ENCODE data around the gene MEIS2.

MEIS2 gene

GRCh38 chr15:37097144-37097919 lies 3.0 kb downstream of the MEIS2 start:
- no peak for DNase-seq

- no peak for DNase-seq
Observed at GRCh38 chr15:37096558-37097143, 3.7 kb downstream of the MEIS2 start.

GRCh38 chr15:37095770-37096557 lies 4.4 kb downstream of the MEIS2 start:
- no peak for DNase-seq

GRCh38 chr15:37094915-37095711 lies 5.2 kb downstream of the MEIS2 start:
- DNase-seq: no peak

GRCh38 chr15:37094333-37094914 lies 5.9 kb downstream of the MEIS2 start:
- DNase-seq: no peak

- no peak for DNase-seq
Observed at GRCh38 chr15:37093480-37094332, 6.6 kb downstream of the MEIS2 start.

GRCh38 chr15:37090543-37091175 lies 9.7 kb downstream of the MEIS2 start:
- DNase-seq: no peak

- no peak for DNase-seq
Observed at GRCh38 chr15:37088436-37088835, 11.9 kb downstream of the MEIS2 start.

GRCh38 chr15:37087131-37087588 lies 13.2 kb downstream of the MEIS2 start:
- DNase-seq: no peak

- no peak for DNase-seq
Observed at GRCh38 chr15:37086521-37086920, 13.8 kb downstream of the MEIS2 start.

- DNase-seq: no peak
Observed at GRCh38 chr15:37086120-37086519, 14.2 kb downstream of the MEIS2 start.

GRCh38 chr15:37084602-37085001 lies 15.7 kb downstream of the MEIS2 start:
- DNase-seq: no peak

GRCh38 chr15:37083610-37084009 lies 16.7 kb downstream of the MEIS2 start:
- no peak for DNase-seq

- no peak for DNase-seq
Observed at GRCh38 chr15:37081983-37082382, 18.4 kb downstream of the MEIS2 start.

GRCh38 chr15:37080261-37080921 lies 20.0 kb downstream of the MEIS2 start:
- no peak for DNase-seq

- DNase-seq: no peak
Observed at GRCh38 chr15:37079726-37080125, 20.6 kb downstream of the MEIS2 start.

- no peak for DNase-seq
Observed at GRCh38 chr15:37078566-37078965, 21.8 kb downstream of the MEIS2 start.

GRCh38 chr15:37077623-37078351 lies 22.6 kb downstream of the MEIS2 start:
- peak; percentile 40 for DNase-seq

GRCh38 chr15:37076543-37076942 lies 23.8 kb downstream of the MEIS2 start:
- no peak for DNase-seq

- no peak for DNase-seq
Observed at GRCh38 chr15:37075777-37076176, 24.6 kb downstream of the MEIS2 start.

Measured in NCI-H146 (cell line).